GM18909 (cell line): Measurements from ENCODE around the gene CYP2U1.

ENCODE experiments used
- ATAC-seq: cut with Tn5 transposase; IDR thresholded peaks from one replicate; pipeline ENCODE4 v1.9.1; 2021; ENCODE audit warnings: mild to moderate bottlenecking; ENCODE audit not compliant: unreplicated experiment, poor library complexity

Gene CYP2U1

GRCh38 chr4:107977966-107978705, 46.8 kb downstream of the CYP2U1 start:
- ATAC-seq: no peak

GRCh38 chr4:107978716-107979451, 47.5 kb downstream of the CYP2U1 start:
- ATAC-seq: no peak

GRCh38 chr4:107987916-107988762, 56.8 kb downstream of the CYP2U1 start:
- no peak for ATAC-seq

- ATAC-seq: no peak
Observed at GRCh38 chr4:107988763-107989035, 57.4 kb downstream of the CYP2U1 start.

GRCh38 chr4:107989162-107989536, 57.8 kb downstream of the CYP2U1 start:
- no peak for ATAC-seq

- ATAC-seq: peak; percentile 96
Observed at GRCh38 chr4:107989537-107990386, 58.4 kb downstream of the CYP2U1 start, which contains the start of gene HADH. TSS of gene HADH (plus strand) at chr4:107989889. CDS start at chr4:107989933, 44 bp downstream.

- no peak for ATAC-seq
Observed at GRCh38 chr4:107991945-107992630, 60.7 kb downstream of the CYP2U1 start.

GRCh38 chr4:107993969-107994368, 62.6 kb downstream of the CYP2U1 start:
- peak; percentile 37 for ATAC-seq

- ATAC-seq: no peak
Observed at GRCh38 chr4:107994894-107995293, 63.5 kb downstream of the CYP2U1 start.

- ATAC-seq: no peak
Observed at GRCh38 chr4:107996949-107997788, 65.8 kb downstream of the CYP2U1 start.

GRCh38 chr4:107997794-107998193, 66.4 kb downstream of the CYP2U1 start:
- ATAC-seq: no peak

- no peak for ATAC-seq
Observed at GRCh38 chr4:107999932-108000539, 68.7 kb downstream of the CYP2U1 start.

GRCh38 chr4:108001540-108002135, 70.3 kb downstream of the CYP2U1 start:
- no peak for ATAC-seq
